Measurements from ENCODE around the gene FBXO39.

- TF ChIP-seq EZH2 (IDR thresholded peaks at IDR 0.05; ENCODE audit: borderline replicate concordance, insufficient read depth, low read depth, low read length, poor library complexity, severe bottlenecking) = no peak
- no peak for TF ChIP-seq CTCF (IDR thresholded peaks at IDR 0.05)
These were observed 11.2 kb downstream of the FBXO39 start for GRCh38 chr17:6787081-6787693.

All from B cell (primary cell).